Sigmoid colon (tissue), 4 donors: ENCODE results near the gene ADIPOR1.

Experiments
- EP300 ChIP-seq, 4 donors: sonication (generic); formaldehyde crosslinking; IDR thresholded peaks; one replicate each; pipeline ENCODE4 v1.6.1; 2017; ENCODE audit warnings: antibody characterized with exemption in 4 of 4
- POLR2A ChIP-seq, 2 donors: fragments of 450-650 bp; IDR thresholded peaks; one replicate each; pipeline ENCODE4 v1.6.1; 2016; ENCODE audit warnings: antibody characterized with exemption in 2 of 2, mild to moderate bottlenecking in 2 of 2, moderate library complexity in 2 of 2
- TF ChIP-seq, protein P1 (sequence below), 4 experiments: fragments of 450-650 bp in 3 of 4; fragments of 200-600 bp in 1 of 4; IDR thresholded peaks; one replicate each; pipeline ENCODE4 v1.5.1; 2016 to 2019; ENCODE audit warnings: antibody characterized with exemption in 4 of 4, mild to moderate bottlenecking in 3 of 4, moderate library complexity in 2 of 4

DNA sequence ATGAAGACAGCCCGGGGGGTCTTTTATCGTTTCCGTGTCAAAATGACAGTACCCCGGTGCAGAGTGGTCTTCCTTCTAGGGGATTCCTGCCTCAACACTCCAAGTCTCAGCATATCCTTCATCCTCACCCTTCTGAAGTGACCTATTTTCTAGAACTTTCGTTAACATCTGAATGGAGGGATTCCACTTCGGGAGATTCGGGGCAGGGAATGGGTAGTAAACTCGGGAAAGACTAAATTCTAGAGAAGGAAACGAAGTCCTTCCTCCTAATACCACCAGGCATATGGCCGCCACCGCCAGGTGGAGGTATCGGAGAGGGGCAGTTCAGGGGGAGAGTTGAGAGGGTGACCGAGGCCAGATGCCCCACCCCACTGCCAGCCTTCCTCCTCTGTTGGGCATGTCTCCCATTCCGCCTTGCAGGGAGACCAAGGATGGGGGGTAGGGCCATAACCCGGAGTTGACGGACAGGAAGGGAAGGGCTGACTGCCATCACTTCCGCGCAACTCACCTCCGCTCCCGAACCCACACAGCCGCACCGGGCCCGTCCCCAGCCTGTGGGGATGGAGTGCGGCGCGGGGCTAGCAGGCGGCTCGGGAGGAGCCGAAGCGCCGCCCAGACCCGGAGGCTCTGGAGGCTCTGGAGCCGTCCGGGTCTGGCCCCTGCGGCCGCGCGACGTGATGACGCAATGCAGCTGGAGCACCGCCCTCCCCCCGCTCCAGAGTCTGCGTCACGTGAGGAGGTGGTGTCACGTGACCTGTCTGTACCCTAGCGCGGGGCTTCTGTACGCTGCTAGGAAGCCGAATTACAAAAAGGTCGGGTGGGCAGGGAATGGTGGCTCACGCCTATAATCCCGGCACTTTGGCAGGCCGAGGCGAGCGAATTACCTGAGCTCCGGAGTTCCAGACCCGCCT is 31.3 kb downstream of the ADIPOR1 start, which contains the start of gene KLHL12:
- peak in 1 of 4 donors; percentile 39 for TF ChIP-seq EP300 (IDR thresholded peaks at IDR 0.05)
- TF ChIP-seq POLR2A (IDR thresholded peaks at IDR 0.05), result peak; percentile 84 to 93
- TF ChIP-seq, protein P1, sequence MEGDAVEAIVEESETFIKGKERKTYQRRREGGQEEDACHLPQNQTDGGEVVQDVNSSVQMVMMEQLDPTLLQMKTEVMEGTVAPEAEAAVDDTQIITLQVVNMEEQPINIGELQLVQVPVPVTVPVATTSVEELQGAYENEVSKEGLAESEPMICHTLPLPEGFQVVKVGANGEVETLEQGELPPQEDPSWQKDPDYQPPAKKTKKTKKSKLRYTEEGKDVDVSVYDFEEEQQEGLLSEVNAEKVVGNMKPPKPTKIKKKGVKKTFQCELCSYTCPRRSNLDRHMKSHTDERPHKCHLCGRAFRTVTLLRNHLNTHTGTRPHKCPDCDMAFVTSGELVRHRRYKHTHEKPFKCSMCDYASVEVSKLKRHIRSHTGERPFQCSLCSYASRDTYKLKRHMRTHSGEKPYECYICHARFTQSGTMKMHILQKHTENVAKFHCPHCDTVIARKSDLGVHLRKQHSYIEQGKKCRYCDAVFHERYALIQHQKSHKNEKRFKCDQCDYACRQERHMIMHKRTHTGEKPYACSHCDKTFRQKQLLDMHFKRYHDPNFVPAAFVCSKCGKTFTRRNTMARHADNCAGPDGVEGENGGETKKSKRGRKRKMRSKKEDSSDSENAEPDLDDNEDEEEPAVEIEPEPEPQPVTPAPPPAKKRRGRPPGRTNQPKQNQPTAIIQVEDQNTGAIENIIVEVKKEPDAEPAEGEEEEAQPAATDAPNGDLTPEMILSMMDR (IDR thresholded peaks at IDR 0.05), result peak; percentile 15 to 74 (median 60)
